HFFc6 (cell line): ENCODE data around the gene CHD1L. TPM values are rescaled to one million over a fixed set of nuclear protein-coding genes. Genes with fewer than 3 reads are reported as not detected.
A peak's percentile ranks its signal among the peaks of the same experiment; 100 is the strongest.
"Not testable (repeated sequence)": the region's sequence is repeated elsewhere in the genome, so short reads cannot be mapped to it uniquely, and the experiment has no call there.

Source experiments
- DNase-seq: peaks from one replicate; pipeline ENCODE4 v3.0.0-alpha.2; 2018
- H3K27ac Mint-ChIP-seq: 2 replicates; pipeline ENCODE4 v1.8.0; 2020; ENCODE audit warnings: mild to moderate bottlenecking, mixed read lengths
- H3K27me3 Mint-ChIP-seq: 2 replicates; pipeline ENCODE4 v1.8.0; 2021; ENCODE audit warnings: mild to moderate bottlenecking, moderate library complexity, mixed read lengths; ENCODE audit not compliant: insufficient read depth
- H3K36me3 Mint-ChIP-seq: 2 replicates; pipeline ENCODE4 v1.8.0; 2021; ENCODE audit warnings: low read depth, mixed read lengths
- H3K4me1 Mint-ChIP-seq: 2 replicates; pipeline ENCODE4 v1.8.0; 2020; ENCODE audit warnings: low read depth, mixed read lengths
- H3K4me3 Mint-ChIP-seq: 2 replicates; pipeline ENCODE4 v1.8.0; 2020; ENCODE audit warnings: mild to moderate bottlenecking, moderate library complexity, mixed read lengths
- H3K9me3 Mint-ChIP-seq: 2 replicates; pipeline ENCODE4 v1.8.0; 2020; ENCODE audit warnings: mild to moderate bottlenecking, mixed read lengths
- total RNA-seq, 6 experiments: library from RNA; stranded (reverse); fragmentation: NEBNext Ultra II Directional; extraction: Animal tissue kit (Norgen Biotek cat#: 25700); gene quantifications; 2 replicates in 1 of 6; 3 replicates in 5 of 6; pipeline ENCODE4 v1.2.3, GENCODE V29; 2021
- TF ChIP-seq, protein P1 (sequence below): fragments of 200-600 bp; sonication (generic); IDR thresholded peaks from 2 replicates; pipeline ENCODE4 v1.5.0; 2021; ENCODE audit warnings: antibody characterized with exemption, mild to moderate bottlenecking

The CHD1L gene
- total RNA-seq, 6 experiments from 2014 or later = 34.4 to 43.2 (median 38.0) TPM

DNA sequence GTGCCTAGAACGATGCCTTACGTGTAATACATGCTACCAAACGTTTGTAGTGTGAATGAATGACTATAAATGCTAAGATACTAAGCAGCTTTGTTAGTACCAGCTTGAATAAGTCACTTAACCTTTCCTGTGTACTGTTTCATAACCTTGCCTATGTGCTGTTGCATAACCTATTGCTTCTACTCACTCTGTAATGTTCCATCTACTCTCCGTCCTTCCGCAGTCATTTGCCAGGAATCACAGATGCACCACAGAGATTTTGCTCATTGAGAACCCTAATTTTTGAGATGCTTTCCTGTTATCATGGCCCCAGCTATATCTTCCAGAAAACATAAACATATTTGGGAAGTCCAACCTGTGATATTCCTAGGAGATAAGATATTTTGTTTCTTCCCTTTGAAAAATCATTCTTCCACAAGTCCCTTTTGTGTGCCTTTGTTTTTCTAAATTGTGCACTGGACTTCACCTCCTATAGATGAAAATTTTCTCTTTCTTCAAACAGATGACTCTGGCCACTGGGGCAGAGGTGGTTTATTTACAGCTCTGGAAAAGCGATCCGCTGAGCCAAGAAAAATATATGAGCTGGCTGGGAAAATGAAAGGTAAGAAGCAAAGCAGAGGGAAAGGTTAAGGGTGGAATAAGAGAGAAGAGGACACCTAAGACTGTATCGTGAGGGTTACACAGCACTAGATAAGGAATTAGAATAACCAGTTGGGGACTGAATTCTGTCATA lies 44.8 kb downstream of the CHD1L start:
- Mint-ChIP-seq H3K4me1 (peaks cover 15% of the 10 kb centered on the region), H3K36me3 (peaks cover 42% of the 10 kb centered on the region), H3K9me3 (no peaks in the 10 kb centered on the region), H3K27me3 (peaks cover 2% of the 10 kb centered on the region; the same call in 1 of the 2 replicates), H3K4me3 (no peak overlapping the region), H3K27ac (no peak overlapping the region)
- TF ChIP-seq, protein P1, sequence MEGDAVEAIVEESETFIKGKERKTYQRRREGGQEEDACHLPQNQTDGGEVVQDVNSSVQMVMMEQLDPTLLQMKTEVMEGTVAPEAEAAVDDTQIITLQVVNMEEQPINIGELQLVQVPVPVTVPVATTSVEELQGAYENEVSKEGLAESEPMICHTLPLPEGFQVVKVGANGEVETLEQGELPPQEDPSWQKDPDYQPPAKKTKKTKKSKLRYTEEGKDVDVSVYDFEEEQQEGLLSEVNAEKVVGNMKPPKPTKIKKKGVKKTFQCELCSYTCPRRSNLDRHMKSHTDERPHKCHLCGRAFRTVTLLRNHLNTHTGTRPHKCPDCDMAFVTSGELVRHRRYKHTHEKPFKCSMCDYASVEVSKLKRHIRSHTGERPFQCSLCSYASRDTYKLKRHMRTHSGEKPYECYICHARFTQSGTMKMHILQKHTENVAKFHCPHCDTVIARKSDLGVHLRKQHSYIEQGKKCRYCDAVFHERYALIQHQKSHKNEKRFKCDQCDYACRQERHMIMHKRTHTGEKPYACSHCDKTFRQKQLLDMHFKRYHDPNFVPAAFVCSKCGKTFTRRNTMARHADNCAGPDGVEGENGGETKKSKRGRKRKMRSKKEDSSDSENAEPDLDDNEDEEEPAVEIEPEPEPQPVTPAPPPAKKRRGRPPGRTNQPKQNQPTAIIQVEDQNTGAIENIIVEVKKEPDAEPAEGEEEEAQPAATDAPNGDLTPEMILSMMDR = no peak
- no peak for DNase-seq

DNA sequence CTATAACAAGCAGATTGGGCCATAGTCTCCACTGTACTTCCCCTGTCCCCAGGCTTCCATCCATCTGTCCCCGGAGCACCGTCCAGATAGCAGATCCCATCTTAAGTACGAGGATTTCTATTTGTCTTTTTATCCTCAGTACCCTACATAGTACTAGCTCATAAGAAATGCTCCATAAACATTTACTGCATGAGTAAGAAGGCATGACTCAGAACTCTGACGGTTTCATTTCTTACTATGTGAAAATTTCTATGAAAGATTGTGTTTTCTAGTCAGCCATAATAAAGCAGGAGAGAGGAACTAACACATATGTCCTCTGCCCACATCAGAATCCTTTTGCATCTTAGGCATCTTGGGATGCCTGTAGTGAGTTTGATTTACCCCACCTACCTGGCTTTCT lies 49.5 kb downstream of the CHD1L start:
- H3K27ac Mint-ChIP-seq = peak overlapping the region; percentile 100
- H3K4me1 Mint-ChIP-seq = peaks cover 37% of the 10 kb centered on the region
- H3K36me3 Mint-ChIP-seq = peaks cover 70% of the 10 kb centered on the region
- peaks cover 7% of the 10 kb centered on the region for H3K27me3 Mint-ChIP-seq
- H3K9me3 Mint-ChIP-seq = peaks cover 8% of the 10 kb centered on the region
- peak overlapping the region; percentile 84 for H3K4me3 Mint-ChIP-seq
- peak; percentile 82 for DNase-seq
- TF ChIP-seq, protein P1 = no peak

DNA sequence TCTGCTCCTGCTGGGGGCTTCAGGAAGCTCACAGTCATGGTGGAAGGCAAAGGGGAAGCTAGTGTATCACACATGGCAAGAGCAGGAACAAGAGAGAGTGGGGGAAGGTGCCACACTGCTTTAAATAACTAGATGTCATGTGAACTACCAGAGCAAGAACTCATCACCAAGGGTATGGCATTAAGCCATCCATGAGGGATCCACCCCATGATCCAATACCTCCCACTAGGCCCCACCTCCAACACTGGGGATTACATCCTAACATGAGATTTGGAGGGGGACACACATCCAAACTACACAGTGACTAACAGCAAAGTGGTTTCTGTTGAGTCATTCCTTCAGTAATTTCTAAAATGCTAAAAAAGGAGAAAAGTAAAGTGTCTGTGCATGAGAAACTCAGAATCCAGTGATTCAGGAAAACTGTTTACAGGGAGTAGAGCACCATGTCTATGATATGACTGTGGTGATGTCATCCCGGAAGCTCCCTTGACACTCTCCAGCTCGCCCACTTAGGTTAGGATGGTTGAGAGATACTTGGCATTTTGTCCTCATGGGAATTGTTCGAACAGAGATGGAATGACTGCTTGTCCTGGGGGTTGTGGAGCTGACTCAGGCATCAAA lies 50.3 kb downstream of the CHD1L start:
- H3K4me1 Mint-ChIP-seq = peaks cover 37% of the 10 kb centered on the region
- peaks cover 7% of the 10 kb centered on the region for H3K27me3 Mint-ChIP-seq
- H3K9me3 Mint-ChIP-seq = peaks cover 8% of the 10 kb centered on the region
- H3K27ac Mint-ChIP-seq = peak overlapping the region; percentile 100
- peak overlapping the region; percentile 84 for H3K4me3 Mint-ChIP-seq
- TF ChIP-seq, protein P1 = 0 out of 2 replicates have a peak, but pooled peaks have one; percentile 4
- peak; percentile 98 for DNase-seq
- H3K36me3 Mint-ChIP-seq = peaks cover 70% of the 10 kb centered on the region

DNA sequence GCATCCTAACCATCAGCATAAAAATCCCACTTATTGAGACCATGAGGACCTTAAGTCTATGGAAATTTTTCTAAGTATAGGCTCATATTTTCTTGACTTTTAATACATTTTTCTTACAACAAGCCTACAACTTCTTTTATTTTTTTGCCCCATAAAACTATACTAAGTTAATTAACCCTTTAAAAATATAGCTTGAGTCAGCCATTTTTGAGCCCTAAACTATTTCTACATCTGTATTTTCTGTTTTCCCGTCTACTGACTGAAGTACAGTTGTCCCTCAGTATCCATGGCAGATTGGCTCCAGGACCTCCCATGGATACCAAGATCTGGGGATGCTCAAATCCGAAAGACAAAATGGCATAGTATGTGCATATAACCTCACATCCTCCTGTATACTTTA lies 55.0 kb downstream of the CHD1L start:
- Mint-ChIP-seq H3K27me3 (peaks cover 6% of the 10 kb centered on the region; the same call in 1 of the 2 replicates), H3K36me3 (peaks cover 80% of the 10 kb centered on the region), H3K27ac (no peak overlapping the region), H3K4me3 (no peak overlapping the region), H3K9me3 (peaks cover 39% of the 10 kb centered on the region), H3K4me1 (peaks cover 20% of the 10 kb centered on the region)
- no peak for DNase-seq
- TF ChIP-seq, protein P1 = no peak

DNA sequence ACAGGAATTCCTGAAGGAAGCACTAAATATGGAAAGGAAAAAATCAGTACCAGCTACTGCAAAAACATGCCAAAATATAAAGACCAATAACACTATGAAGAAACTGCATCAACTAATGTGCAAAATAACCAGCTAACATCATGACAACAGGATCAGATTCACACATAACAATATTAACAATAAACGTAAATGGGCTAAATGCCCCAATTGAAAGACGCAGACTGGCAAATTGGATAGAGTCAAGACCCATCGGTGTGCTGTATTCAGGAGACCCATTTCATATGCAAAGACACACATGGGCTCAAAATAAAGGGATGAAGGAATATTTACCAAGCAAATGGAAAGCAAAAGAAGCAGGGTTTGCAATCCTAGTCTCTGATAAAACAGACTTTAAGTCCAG lies 63.3 kb downstream of the CHD1L start:
- not testable (repeated sequence) for H3K4me1 Mint-ChIP-seq, H3K4me3 Mint-ChIP-seq, H3K27me3 Mint-ChIP-seq, H3K27ac Mint-ChIP-seq, DNase-seq
- Mint-ChIP-seq H3K36me3 (peaks cover 49% of the 10 kb centered on the region), H3K9me3 (peaks cover 94% of the 10 kb centered on the region)

DNA sequence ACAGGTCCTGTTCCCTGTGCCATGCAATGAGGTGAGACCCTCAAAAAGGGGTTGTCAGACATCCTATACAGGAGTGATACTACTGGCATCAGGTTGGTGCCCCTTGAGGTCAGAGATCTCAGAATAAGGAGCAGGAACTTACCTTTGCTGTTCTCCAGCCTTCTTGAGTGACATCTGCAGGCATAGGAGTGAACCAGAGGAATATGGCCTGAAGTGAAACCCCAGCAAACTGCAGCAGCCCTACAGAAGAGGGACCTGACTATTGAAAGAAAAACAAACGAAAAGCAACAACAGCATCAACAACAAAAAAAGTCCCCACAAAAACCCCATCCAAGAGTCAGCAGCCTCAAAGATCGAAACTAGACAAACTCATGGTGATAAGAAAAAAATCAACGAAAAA lies 74.5 kb downstream of the CHD1L start:
- no peak overlapping the region for H3K27ac Mint-ChIP-seq
- no peaks in the 10 kb centered on the region for H3K4me1 Mint-ChIP-seq
- TF ChIP-seq, protein P1 = no peak
- H3K9me3 Mint-ChIP-seq = peaks cover 3% of the 10 kb centered on the region
- H3K36me3 Mint-ChIP-seq = 0 out of 2 replicates have a peak, but pooled peaks cover under 1% of the 10 kb centered on the region
- DNase-seq = no peak
- H3K27me3 Mint-ChIP-seq = no peaks in the 10 kb centered on the region
- H3K4me3 Mint-ChIP-seq = no peak overlapping the region

DNA sequence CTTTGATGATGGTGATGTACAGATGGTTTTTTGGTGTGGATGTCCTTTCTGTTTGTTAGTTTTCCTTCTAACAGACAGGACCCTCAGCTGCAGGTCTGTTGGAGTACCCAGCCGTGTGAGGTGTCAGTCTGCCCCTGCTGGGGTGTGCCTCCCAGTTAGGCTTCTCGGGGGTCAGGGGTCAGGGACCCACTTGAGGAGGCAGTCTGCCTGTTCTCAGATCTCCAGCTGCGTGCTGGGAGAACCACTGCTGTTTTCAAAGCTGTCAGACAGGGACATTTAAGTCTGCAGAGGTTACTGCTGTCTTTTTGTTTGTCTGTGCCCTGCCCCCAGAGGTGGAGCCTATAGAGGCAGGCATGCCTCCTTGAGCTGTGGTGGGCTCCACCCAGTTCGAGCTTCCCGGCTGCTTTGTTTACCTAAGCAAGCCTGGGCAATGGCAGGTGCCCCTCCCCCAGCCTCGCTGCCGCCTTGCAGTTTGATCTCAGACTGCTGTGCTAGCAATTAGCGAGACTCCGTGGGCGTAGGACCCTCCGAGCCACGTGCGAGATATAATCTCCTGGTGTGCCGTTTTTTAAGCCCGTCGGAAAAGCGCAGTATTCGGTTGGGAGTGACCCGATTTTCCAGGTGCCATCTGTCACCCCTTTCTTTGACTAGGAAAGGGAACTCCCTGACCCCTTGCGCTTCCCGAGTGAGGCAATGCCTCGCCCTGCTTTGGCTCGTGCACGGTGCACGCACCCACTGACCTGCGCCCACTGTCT lies 84.6 kb downstream of the CHD1L start:
- not testable (repeated sequence) for H3K27me3 Mint-ChIP-seq, DNase-seq, H3K9me3 Mint-ChIP-seq, H3K36me3 Mint-ChIP-seq, H3K4me3 Mint-ChIP-seq, H3K27ac Mint-ChIP-seq, H3K4me1 Mint-ChIP-seq
